GM19238 (cell line): Measurements from ENCODE around the gene MARS1.
"Not testable (repeated sequence)": the region's sequence is repeated elsewhere in the genome, so short reads cannot be mapped to it uniquely, and the experiment has no call there.

Experiments
- DNase-seq: peaks from one replicate; pipeline ENCODE4 v3.0.0; 2011; ENCODE audit warnings: low spot score; ENCODE audit not compliant: insufficient read length

Gene MARS1

GRCh38 chr12:57487597-57488401 is at the start of gene MARS1:
MARS1 (plus strand) TSS chr12:57488068; CDS start chr12:57488091, 23 bp downstream.
- DNase-seq: peak; percentile 86

GRCh38 chr12:57438400-57438799 is 49.5 kb upstream of the MARS1 start:
- DNase-seq: no peak

GRCh38 chr12:57439762-57440266 is 48.1 kb upstream of the MARS1 start:
- DNase-seq: no peak

- DNase-seq: not testable (repeated sequence)
These were observed 46.5 kb upstream of the MARS1 start for GRCh38 chr12:57441393-57441792.

- DNase-seq: no peak
These were observed 45.9 kb upstream of the MARS1 start for GRCh38 chr12:57441846-57442427.

- not testable (repeated sequence) for DNase-seq
These were observed 43.5 kb upstream of the MARS1 start for GRCh38 chr12:57444337-57444736.

GRCh38 chr12:57444744-57445143 is 43.1 kb upstream of the MARS1 start:
- DNase-seq: no peak

- no peak for DNase-seq
These were observed 41.4 kb upstream of the MARS1 start for GRCh38 chr12:57446292-57446960.

- no peak for DNase-seq
These were observed 39.2 kb upstream of the MARS1 start for GRCh38 chr12:57448669-57449068.

- DNase-seq: no peak
These were observed 38.5 kb upstream of the MARS1 start for GRCh38 chr12:57449375-57449774.

GRCh38 chr12:57450057-57450456 is 37.8 kb upstream of the MARS1 start:
- no peak for DNase-seq

- no peak for DNase-seq
These were observed 36.6 kb upstream of the MARS1 start for GRCh38 chr12:57451233-57451778.

- no peak for DNase-seq
These were observed 35.5 kb upstream of the MARS1 start for GRCh38 chr12:57452181-57452936.

- DNase-seq: peak; percentile 42
These were observed 34.8 kb upstream of the MARS1 start for GRCh38 chr12:57452937-57453509.

GRCh38 chr12:57454213-57454565 is 33.7 kb upstream of the MARS1 start:
- DNase-seq: no peak

- no peak for DNase-seq
These were observed 33.1 kb upstream of the MARS1 start, which contains the start of gene INHBE for GRCh38 chr12:57454566-57455373. INHBE (plus strand) TSS chr12:57455307; CDS start chr12:57455537, 230 bp downstream.

GRCh38 chr12:57455374-57456144 is 32.3 kb upstream of the MARS1 start:
- no peak for DNase-seq

- DNase-seq: no peak
These were observed 31.6 kb upstream of the MARS1 start for GRCh38 chr12:57456145-57456700.
